Subcutaneous adipose tissue (tissue), 4 donors: ENCODE data around the gene DCDC1. TPM values are rescaled to one million over a fixed set of nuclear protein-coding genes. Genes with fewer than 3 reads are reported as not detected.

ENCODE experiments used
- CTCF ChIP-seq: fragments of 450-650 bp; IDR thresholded peaks from one replicate; pipeline ENCODE4 v1.5.1; 2016; ENCODE audit warnings: low read depth, mild to moderate bottlenecking, control low read depth, antibody characterized with exemption, moderate library complexity
- total RNA-seq, 4 donors: library from RNA; depleted of rRNA; stranded (reverse); fragments of >200 nt; gene quantifications; one replicate each; pipeline ENCODE4 v1.1.0, GENCODE V29; 2016

The DCDC1 gene
- total RNA-seq, 4 donors from 2014 or later, result 0.17 to 0.22 TPM; not detected in 2

- no peak for TF ChIP-seq CTCF
Observed at GRCh38 chr11:31408201-31408600, 38.7 kb upstream of the DCDC1 start.

- TF ChIP-seq CTCF, result no peak
Observed at GRCh38 chr11:31404614-31405013, 35.1 kb upstream of the DCDC1 start.

GRCh38 chr11:31397239-31397834 is 27.8 kb upstream of the DCDC1 start:
- TF ChIP-seq CTCF, result no peak

GRCh38 chr11:31387379-31387778 is 17.8 kb upstream of the DCDC1 start:
- TF ChIP-seq CTCF, result no peak

- TF ChIP-seq CTCF, result no peak
Observed at GRCh38 chr11:31383116-31383515, 13.6 kb upstream of the DCDC1 start.

GRCh38 chr11:31375879-31376278 is 6.3 kb upstream of the DCDC1 start:
- no peak for TF ChIP-seq CTCF

- TF ChIP-seq CTCF, result no peak
Observed at GRCh38 chr11:31366795-31367194, 2.7 kb downstream of the DCDC1 start.
